ENCODE data around the gene PLD2. TPM values are rescaled to one million over a fixed set of nuclear protein-coding genes. Genes with fewer than 3 reads are reported as not detected.

PLD2 gene
- total and polyA plus RNA-seq, 10 of the 15 experiments (the other 5 are each of a cell fraction or from before 2014, with no cell fraction given), result 0.71 to 16.5 (median 7.0) TPM

DNA sequence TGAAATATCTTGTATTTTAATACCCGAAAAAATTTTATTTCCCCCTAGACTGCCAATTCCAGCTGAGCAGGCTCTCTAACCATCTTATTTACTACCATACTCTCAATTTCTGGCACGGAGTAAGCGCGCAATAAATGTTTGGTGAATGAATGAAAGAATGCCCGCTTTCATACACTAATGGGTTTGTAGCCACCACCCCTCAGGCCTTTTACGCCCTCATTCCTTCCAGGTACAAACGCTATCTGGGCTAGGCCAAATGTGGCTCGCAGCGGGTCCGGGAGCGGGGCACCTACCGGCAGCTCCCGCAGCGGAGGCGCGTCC lies 536 bp upstream of the PLD2 start:
- no peak overlapping the region for H3K27ac ChIP-seq (ENCODE audit: control insufficient read depth, insufficient read depth)
- H3K4me2 ChIP-seq (ENCODE audit: control insufficient read depth, insufficient read depth), result peak overlapping the region; percentile 32
- under 1% methylated on average over 16 of the region's 16 CpGs for WGBS (ENCODE audit: insufficient coverage, insufficient replicate concordance, low lambda C conversion rate, missing lambda C conversion rate)
- no peaks in the 10 kb centered on the region for H4K20me1 ChIP-seq (ENCODE audit: control insufficient read depth, insufficient read depth)
- no peaks in the 10 kb centered on the region for H3K79me2 ChIP-seq (ENCODE audit: control insufficient read depth, insufficient read depth, low read length)
- RAD21 ChIA-PET (ENCODE audit: unreplicated experiment), result interaction anchor here (1.4 to 1.6 kb wide), 2 partner anchors 9 to 16 kb away, joined by 3 to 5 read pairs; no protein-coding TSS in a partner anchor
- CTCF ChIA-PET, result interaction anchor here (1.2 to 1.7 kb wide), 3 partner anchors 10 to 75 kb away, joined by 5 to 7 read pairs (median 5); partner anchors contain the start of gene PSMB6
- no peak for DNase-seq (ENCODE audit: low read depth, low spot score)
- SMC1A ChIA-PET (ENCODE audit: uncharacterized antibody, unreplicated experiment), result interaction anchor here (0.7 kb wide), 1 partner anchor 10 kb away, joined by 3 read pairs; the partner anchor contains the start of gene PSMB6
- no peak for FAIRE-seq
- in situ Hi-C loops (cut with MboI), result no loop called here
- intact Hi-C loops (cut with micrococcal nuclease; ENCODE audit: unreplicated experiment), result no loop called here
- TF ChIP-seq IKZF2 (IDR thresholded peaks at IDR 0.05), result no peak
- no peak for TF ChIP-seq RAD21 (IDR thresholded peaks at IDR 0.05; ENCODE audit: insufficient read depth, low read depth, low read length)
- TF ChIP-seq, protein P1, sequence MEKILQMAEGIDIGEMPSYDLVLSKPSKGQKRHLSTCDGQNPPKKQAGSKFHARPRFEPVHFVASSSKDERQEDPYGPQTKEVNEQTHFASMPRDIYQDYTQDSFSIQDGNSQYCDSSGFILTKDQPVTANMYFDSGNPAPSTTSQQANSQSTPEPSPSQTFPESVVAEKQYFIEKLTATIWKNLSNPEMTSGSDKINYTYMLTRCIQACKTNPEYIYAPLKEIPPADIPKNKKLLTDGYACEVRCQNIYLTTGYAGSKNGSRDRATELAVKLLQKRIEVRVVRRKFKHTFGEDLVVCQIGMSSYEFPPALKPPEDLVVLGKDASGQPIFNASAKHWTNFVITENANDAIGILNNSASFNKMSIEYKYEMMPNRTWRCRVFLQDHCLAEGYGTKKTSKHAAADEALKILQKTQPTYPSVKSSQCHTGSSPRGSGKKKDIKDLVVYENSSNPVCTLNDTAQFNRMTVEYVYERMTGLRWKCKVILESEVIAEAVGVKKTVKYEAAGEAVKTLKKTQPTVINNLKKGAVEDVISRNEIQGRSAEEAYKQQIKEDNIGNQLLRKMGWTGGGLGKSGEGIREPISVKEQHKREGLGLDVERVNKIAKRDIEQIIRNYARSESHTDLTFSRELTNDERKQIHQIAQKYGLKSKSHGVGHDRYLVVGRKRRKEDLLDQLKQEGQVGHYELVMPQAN (conservative IDR thresholded peaks at IDR 0.05), result no peak
- no peak for TF ChIP-seq MEF2A (IDR thresholded peaks at IDR 0.05; ENCODE audit: insufficient read depth, low read depth, low read length)
- TF ChIP-seq IRF3 (IDR thresholded peaks at IDR 0.05), result no peak
- TF ChIP-seq NBN (IDR thresholded peaks at IDR 0.05), result no peak
- ATAC-seq, result no peak
- BruUV-seq (replicated peaks), result no TSS peak
- H2AFZ ChIP-seq (ENCODE audit: control insufficient read depth, low read depth, low read length), result peak overlapping the region; percentile 68; the same call in 1 of the 2 replicates
- no peaks in the 10 kb centered on the region for H3K36me3 ChIP-seq (ENCODE audit: control insufficient read depth in 2 of 2, insufficient read depth in 2 of 2, low read length in 1 of 2)
- peak overlapping the region; percentile 76 for H3K4me3 ChIP-seq
- peaks cover 4% of the 10 kb centered on the region for H3K4me1 ChIP-seq (ENCODE audit: control insufficient read depth, insufficient read depth, low read length)
- POLR2A ChIA-PET, result interaction anchor here (1.0 to 1.8 kb wide), 4 partner anchors 9 to 29 kb away, joined by 3 to 14 read pairs (median 4); partner anchors contain the start of gene PSMB6
- H3K27me3 ChIP-seq (replicated peaks in 1 of 2; ENCODE audit: control insufficient read depth in 2 of 2, insufficient read depth in 2 of 2, low read length in 1 of 2), result no peaks in the 10 kb centered on the region
- peak overlapping the region; percentile 73; the same call in 1 of the 2 replicates for H3K9ac ChIP-seq (ENCODE audit: control insufficient read depth, insufficient read depth, low read length)
- H3K9me3 ChIP-seq (replicated peaks; ENCODE audit: control insufficient read depth, insufficient read depth, low read length), result no peaks in the 10 kb centered on the region
